GM21737 (cell line): ENCODE measurements around the gene PMP22.
"Not testable (repeated sequence)": the region's sequence is repeated elsewhere in the genome, so short reads cannot be mapped to it uniquely, and the experiment has no call there.

Source experiments
- ATAC-seq: cut with Tn5 transposase; IDR thresholded peaks from one replicate; pipeline ENCODE4 v1.9.1; 2021; ENCODE audit warnings: mild to moderate bottlenecking, moderate library complexity; ENCODE audit not compliant: unreplicated experiment

PMP22 gene

DNA sequence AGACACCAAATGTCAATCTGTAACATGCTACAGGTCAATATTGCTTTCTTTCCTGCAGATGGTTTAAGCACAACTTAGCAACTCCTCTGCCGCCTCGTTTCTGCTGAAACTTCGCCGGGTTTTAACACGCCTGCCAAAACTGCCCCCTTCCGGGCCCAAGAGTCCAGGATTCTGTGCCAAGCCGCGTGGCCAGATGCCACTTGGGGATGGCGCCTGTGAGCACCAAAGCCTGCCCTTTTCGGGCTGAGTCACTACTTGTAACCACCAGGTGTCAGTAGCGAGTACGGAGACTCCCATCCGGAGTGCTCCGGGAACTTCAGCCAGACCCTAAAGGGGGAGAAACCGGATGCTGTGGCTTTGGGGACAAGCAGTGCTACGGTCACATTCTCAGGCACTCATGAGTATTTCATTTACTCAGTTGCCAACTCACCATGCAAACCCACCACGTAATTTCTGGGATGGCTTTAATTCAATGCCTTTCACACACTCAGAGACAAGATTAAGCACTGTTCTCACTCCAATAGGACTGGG, 7.8 kb downstream of the PMP22 start:
- ATAC-seq, result no peak

DNA sequence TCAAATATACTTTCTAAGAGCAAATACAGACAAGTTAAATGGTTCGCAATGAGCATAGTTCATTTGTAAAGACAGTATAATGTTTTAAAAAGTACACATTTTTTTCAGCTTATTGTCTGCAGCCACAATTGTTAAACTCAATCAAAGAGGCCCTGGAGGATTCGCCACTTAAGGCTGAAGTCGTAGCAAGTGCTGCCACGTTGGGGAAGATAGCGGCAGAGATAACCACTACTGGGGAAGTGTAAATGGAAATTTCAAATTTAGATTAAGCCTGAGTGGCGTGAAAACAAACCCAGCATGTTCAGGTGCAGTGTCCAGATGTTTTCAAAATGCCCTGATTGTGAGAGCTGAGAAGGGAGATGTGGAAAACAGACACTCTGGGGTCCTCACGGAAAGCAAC, 8.4 kb downstream of the PMP22 start:
- ATAC-seq, result no peak

DNA sequence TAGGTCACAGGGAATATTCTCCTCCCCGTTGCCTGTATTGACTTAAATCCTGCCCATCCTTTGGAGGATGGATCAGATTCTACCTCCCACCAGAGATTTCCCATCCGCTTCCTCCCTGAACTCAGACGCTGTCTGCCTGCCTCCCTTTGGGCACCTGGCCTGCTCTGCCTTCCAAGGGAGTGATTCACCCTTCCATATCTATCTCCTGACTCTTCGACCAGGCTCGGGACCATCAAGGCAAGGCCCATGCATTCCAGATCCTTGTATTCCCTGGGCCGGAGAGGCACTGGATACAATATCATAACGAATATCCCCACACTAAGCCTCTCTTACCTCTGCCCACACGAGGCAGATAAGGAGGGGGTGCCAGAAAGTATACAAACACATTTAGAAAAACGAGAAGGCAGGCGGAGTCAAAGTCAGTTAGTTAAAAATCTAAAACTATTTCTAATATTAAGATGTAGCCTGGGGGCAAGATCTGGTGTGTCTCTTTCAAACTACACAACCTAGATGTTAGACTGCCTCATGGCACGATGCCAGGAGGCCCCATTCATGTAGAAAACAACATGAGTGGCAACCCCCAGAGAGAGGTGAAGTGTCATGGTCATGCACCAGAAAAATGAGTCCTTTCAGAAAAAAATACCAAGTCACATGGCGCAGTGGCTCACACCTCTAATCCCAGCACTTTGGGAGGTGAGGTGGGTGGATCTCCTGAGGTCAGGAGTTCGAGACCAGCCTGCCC, 9.2 kb downstream of the PMP22 start:
- no peak for ATAC-seq

DNA sequence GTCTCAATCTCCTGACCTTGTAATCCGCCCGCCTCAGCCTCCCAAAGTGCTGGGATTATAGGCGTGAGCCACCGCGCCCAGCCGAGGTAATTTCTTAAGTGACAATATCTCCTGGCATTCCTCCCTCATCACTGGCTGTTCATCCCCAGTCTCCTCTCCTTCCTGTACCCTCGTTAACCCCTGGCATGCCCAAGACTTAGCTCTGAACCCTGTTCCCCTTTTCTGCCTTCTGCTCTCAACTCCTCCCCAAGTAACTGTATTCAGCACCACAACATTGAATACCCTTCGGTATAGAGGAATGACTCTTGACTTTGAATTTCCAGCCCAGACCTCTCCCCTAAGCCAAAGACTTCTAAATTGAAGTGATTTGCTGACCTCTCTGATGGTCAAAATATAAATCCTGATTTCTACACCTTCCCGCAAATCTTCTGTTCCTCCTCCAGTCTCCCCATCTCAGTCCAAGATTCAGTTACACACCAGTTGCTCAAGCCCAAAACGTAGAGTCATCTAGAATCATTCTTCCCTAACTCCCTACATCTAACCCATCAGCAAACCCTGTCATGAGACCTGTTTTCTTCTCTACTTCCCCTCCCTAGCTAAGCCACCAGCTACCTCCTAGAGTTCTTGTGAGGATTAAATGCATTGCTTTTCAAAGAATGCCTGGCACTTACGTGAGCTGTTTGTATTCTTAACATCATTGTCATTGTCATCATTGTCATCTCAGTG, 14.8 kb downstream of the PMP22 start:
- no peak for ATAC-seq

DNA sequence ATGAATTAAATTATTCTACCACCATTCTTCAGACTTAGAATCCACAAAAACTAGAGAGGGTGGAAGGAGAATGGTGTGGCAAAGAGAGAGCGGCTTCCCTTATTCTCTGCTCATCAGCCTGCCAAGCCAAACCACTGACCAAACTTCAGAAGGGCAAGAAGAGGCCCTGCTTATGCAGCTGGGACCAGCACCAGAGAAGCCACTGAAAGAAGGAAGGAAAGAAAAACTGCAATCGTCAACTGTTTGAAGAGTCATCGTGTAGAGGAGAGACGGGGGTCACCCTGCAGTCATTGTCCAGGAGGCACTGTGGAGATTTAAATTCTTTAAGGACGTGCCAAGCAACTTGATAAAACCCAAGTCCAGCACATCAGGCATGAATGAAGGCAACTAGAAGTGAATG, 15.6 kb downstream of the PMP22 start:
- no peak for ATAC-seq

DNA sequence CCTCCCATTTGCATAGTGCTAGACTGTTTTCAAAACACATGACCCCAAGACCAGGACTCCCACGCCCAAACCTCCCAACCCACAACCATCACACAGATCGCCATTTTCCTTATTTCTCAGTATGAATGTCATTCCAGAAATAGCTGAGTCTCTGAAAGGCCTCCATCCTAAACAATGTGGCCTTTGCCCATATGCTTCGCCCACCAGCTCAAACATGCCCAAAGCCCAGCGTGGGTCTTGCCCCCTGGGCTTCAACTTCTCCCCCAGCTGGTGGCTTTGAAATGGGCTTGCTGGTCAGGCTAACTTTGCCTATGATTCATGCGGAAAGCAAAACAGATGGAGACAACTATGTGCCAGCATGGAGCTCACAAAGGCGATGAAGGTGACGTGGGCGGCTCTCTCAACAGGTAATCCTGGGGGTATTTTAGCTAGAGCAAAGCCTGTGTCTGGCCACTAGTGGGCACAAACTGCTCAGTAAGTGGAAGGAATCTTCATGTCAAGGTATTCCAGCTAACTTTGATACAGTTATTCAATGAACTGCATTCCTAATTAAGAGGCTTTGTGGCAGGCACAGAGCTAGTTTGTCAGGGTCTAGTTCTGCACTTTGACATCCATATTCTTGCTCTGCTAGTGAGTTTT, 17.1 kb downstream of the PMP22 start:
- ATAC-seq, result no peak

DNA sequence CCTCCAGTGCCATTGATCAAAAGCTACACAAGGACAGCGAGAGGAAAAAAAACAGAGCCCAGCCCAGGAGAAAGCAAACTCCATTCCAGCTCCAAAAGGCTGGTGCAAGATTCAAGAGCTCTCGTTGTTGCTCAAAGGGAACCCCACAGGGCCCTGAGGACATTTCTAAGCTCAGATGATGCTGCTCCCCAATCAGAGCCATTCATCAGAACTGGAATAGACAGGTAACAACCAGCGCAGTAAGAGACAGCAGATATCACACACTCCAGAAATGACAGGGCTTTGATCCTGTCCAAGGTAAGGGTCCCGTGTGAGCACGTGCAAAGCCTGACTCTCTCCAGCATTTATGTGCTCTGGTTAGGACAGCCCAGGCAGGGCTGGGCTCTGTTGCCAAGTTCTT, 20.1 kb downstream of the PMP22 start:
- ATAC-seq, result no peak

DNA sequence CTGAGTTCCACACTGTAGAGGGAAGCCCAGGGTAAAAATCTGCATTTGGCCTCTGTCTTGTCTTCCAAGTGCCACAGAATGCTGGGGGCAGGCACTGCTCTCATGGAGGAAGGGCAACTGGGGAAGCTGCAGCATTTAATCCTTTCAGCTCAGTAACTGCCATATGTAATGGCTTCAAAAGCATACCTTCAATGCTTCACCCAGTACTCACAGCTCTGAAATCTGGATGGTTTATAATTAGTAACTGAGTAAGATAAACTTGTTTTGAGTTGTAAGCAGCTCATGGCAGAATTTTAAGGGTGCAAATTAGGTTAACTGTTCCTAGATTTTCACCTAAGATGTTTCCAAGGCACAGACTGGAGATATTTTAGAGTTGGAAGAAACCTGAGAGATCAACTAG, 24.5 kb downstream of the PMP22 start:
- no peak for ATAC-seq

DNA sequence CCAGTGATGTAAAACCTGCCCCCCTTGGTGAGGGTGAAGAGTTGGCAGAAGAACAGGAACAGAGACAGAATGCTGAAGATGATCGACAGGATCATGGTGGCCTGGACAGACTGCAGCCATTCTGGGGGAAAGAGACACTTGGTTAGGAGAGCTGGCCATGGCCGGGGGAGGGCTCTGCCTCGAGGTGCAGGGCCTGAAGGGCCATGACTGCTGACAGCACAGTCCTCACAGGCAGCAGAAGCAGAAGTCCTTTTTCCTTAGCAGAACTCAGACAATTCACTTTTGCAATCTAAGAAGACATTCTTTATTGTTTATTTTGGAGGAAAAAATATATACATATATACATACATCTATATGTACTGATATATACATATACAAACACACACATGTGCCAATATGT, 25.6 kb downstream of the PMP22 start:
- no peak for ATAC-seq

DNA sequence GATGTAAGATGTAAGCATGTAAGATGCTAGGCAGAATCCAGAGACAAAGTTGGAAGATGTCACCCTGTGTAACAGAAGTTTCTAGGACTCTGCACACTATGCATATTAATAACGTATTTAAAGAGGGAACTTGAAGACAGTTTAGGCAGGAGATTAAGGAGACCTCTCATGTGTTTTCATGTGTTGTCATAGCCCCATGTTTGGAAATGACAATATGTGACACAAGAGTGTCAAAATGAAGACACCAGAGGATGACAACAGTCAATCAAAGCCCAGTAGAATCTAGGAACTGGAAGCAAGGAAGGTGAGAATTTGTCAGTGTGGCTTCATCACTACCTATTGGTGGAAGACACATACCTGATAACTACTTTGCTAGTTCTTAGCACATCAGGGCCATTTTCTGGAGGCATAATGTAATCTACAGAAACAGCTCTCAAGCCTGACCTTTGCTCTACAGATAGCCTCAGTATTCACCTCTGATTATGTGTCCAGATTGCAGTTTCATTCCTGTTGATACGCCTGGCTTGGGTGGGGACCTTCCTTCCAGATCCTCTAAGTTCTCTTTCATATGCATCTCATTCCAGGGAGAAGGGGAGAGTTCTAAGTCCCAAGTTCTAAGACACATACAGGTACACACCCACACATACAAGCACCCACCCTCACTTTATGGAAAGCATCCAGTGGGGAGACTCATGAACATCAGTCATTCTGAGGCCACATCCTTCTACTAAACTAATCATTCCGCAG, 26.3 kb downstream of the PMP22 start:
- ATAC-seq, result no peak

DNA sequence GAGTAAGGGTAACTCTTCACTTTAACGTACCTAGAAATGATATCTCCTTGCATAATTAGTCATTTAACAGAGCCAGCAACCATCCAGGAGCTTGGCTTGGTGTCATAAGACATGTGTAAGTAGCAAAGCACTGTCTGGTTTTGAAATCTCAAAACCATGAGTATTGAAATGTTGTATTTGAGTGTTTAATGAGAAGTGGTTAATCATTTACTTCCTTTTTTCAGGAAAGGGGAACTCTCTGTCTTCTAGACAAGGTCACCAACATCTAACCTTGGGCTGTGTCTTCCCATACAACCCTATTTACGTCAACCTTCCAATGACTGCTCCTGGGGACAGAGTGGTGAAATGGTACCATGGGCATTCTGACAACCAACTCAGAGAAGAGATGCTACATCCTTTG, 27.1 kb downstream of the PMP22 start:
- no peak for ATAC-seq

DNA sequence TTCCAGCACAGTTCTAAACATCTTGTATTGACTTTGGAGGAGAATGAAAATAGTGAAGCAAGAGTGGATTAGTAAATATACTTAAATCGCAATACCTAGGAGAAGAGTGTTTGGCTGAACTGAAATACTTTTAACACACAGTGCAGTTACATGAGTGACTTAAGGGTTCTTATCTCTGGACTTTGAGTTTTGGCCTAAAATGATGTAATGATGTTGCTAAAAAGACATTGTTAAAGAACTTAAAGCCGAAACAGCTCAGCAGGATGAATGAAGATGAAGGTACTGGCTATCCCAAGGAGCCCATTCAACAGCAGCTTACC, 28.1 kb downstream of the PMP22 start:
- no peak for ATAC-seq

DNA sequence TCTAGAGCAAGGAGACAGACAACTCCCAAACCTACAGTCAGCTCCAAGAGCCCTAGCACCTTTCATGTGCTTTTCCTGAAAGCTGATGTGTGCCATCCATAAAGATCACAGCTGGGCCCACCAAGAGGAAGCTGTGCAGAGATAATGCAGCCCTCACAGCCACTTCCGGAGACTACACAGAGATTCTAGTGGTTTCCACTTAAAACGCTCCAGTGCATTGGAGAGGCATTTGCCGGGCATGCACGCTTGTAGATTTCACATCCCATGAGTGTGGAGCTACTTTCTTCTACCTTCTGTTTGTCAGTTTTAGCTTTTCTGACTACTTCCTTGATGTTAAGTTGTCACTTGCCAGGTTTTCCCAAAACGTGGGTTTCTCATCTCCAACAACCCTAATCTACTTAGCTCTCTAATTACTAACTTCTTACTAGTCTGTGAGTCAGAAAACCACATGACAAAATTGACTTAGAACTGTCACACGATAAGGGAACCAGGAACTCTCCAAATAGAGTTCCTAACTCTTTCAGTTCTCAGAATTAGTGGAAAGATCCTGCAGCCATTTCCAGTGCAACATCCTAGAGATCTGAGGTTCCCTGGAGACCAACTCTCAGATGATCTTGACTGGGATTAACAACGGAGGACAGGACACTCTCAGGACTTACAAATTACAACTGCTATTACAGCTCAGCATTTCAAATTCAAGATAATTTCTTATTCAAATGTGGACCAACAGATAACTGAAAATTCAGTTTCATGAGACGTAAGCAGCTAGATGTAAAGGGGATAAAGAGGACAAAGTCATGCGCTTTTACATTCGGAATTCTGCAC, 28.6 kb downstream of the PMP22 start:
- ATAC-seq, result peak; percentile 56

DNA sequence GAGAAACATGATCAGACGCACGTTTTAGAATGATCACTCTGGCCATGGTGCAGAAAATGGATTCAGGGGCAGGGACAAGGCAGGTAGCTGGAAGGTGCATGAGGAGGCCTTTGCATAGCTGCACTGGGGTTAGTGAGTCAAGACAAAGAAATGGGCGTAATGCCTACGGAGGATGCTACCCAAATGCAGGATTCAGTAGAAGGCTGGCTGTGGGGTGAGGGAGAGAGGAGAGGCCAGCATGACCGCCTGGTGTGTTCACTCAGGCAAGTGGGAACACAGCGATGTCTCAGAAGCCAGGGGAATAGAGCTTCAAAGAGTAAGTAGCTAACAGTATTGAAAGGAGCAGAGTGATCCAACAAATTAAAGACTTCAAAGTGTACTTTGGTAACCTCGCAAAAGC, 31.2 kb downstream of the PMP22 start:
- ATAC-seq, result no peak

DNA sequence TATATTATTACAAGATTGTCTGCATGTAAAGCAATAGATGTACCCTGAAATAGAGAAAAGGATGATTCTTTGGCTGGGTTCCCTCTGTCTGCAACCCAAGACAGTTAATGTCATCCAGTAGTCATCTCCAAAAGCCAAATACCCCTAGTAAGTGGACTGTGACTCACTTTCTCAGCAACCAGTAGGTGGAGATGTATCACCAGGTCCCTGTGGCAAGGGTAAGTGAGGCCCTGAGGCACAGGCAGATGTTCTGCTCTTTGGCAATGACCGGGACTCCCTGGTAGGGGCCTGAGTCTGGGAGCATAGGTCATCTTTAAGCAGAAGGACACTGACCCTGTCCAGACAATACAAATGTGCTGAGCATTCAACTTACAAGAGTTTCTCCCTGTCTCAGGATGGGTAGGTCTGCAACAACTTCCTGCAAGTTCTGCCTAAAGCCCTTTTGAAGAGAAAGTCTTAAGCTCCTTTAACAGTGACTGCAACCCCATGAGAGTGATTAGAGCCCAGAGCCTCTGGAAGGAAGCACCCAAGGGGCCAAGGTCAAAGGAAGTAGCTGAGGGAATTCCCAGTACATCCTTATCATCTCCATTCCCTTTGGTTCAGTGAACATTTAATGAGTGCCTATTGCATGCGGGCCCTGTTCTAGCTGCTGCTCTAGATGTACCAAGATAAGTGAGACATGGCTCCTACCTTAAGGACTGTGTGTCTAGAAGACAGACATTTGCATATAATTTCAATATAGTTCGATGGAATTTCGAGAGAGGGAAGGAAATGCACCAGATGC, 31.9 kb downstream of the PMP22 start:
- no peak for ATAC-seq

DNA sequence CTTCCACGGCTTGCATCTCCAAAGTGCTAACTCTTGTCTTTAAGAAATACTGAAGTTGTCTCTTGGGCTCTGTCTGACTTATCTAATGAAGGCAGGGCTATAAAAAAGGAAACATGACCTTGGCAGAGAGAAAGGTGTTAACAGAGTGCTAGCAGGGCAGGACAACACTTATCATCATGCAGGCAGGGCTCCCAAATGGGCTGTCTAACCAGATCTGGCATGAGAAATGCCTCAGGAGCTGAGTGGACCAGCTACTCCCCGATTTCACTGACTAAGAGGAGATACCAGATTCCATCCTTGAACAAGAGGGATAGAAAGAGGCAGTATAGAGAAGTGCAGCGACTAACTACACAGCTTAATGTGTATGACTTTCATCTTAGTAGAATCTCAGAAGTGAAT, 32.6 kb downstream of the PMP22 start:
- no peak for ATAC-seq

DNA sequence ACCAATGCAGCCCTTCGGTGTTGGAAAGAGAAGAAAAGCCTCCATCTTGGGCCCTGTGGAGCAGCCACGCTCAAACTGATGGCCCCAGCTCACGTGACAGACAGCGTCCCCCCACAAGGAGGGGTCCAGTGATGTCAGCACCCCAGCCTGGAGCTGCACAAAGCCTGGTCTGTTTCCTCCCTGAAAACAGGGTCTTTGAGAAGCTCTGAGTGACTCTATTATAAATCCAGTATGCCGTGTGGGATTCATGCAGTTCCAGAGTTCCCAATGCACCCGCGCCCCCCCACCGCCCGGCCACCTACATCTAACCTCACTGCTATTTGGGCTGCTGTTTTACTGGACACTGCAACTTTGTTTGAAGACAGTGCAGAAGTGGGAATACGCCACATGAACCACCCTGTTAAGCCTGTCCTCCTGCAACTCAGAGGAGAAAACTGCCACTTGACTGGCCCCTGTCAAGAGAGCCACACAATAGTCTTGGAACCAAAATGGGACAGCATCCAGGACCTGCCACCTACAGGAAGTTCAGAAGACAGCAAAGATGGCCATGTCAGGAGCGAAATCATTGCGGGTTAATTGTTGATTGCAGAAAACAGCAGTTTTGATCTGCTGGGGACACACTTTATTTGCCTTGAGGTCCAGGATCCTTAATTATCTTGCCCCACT, 33.1 kb downstream of the PMP22 start:
- no peak for ATAC-seq

DNA sequence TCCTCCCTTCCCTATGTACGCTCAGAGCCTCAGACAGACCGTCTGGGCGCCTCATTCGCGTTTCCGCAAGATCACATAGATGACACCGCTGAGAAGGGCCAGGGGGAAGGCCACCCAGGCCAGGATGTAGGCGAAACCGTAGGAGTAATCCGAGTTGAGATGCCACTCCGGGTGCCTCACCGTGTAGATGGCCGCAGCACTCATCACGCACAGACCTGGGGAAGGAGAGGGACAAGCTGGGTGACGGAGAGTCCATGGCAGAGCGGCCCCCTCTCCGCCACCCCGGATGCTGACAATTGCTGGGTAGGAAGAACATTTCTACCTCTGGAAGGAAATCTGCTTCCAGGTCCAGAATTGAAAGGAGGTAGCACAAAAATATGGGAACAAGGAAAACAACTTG, 34.3 kb downstream of the PMP22 start:
- ATAC-seq, result no peak

DNA sequence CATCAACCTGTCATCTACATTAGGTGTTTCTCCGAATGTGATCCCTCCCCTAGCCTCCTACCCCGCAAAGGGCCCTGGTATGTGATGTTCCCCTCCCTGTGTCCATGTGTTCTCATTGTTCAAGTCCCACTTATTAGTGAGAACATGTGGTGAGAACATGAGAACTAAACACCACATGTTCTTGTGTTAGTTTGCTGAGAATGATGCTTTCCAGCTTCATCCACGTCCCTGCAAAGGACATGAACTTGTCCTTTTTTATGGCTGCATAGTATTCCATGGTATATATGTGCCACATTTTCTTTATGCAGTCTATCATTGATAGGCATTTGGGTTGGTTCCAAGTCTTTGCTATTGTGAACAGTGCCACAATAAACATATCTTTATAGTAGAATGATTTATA, 43.3 kb downstream of the PMP22 start:
- ATAC-seq, result not testable (repeated sequence)
